Measurements from ENCODE around the gene LOXHD1.

- TF ChIP-seq CTCF (IDR thresholded peaks at IDR 0.05; ENCODE audit: low read length) (no peak), EZH2 (IDR thresholded peaks at IDR 0.05; ENCODE audit: borderline replicate concordance, low read length) (no peak)
These were observed 24.0 kb upstream of the LOXHD1 start for GRCh38 chr18:46680784-46681695.
